Body of pancreas (tissue), 4 donors: Measurements from ENCODE around the gene TEX9. TPM values are rescaled to one million over a fixed set of nuclear protein-coding genes. Genes with fewer than 3 reads are reported as not detected.

Experiments
- ATAC-seq: fragments of 150-250 bp; one replicate; pipeline ENCODE4 v1.9.1; 2016
- DNase-seq, 4 donors: peaks; one replicate each; pipeline ENCODE4 v3.0.0-alpha.2; 2019
- H3K27ac ChIP-seq, 4 donors: fragments of 200-600 bp; sonication (generic); 1 replicate in 3 of 4; 2 replicates in 1 of 4; pipeline versions ENCODE4 v1.5.1 to v1.6.1; 2016 to 2019; ENCODE audit warnings: mild to moderate bottlenecking in 1 of 4, mixed read lengths in 1 of 4, moderate library complexity in 1 of 4
- H3K27me3 ChIP-seq, 2 donors: fragments of 200-600 bp; sonication (generic); one replicate each; pipeline ENCODE4 v1.6.0; 2016; ENCODE audit warnings: mild to moderate bottlenecking in 1 of 2
- H3K36me3 ChIP-seq, 2 donors: fragments of 200-600 bp; sonication (generic); replicated peaks in 1 of 2; 2 replicates each; pipeline ENCODE4 v1.5.1; 2016; ENCODE audit warnings: low read depth in 2 of 2; ENCODE audit not compliant: insufficient read depth in 1 of 2
- H3K4me1 ChIP-seq: fragments of 200-600 bp; sonication (generic); one replicate; pipeline ENCODE4 v1.6.0; 2016
- H3K4me3 ChIP-seq, 2 donors: fragments of 200-600 bp; sonication (generic); 1 replicate in 1 of 2; 2 replicates in 1 of 2; pipeline ENCODE4 v1.5.1; 2016 to 2019
- H3K9me3 ChIP-seq, 3 donors: fragments of 200-600 bp; sonication (generic); 1 replicate in 2 of 3; 2 replicates in 1 of 3; pipeline ENCODE4 v1.5.1; 2016
- CTCF ChIP-seq, 7 experiments: fragments of 450-650 bp in 4 of 7; fragments of 200-600 bp in 3 of 7; sonication (generic) in 3 of 7; IDR thresholded peaks; one replicate each; pipeline ENCODE4 v1.5.1; 2016 to 2019; ENCODE audit warnings: antibody characterized with exemption in 7 of 7
- POLR2A ChIP-seq, 3 donors: fragments of 450-650 bp; IDR thresholded peaks; one replicate each; pipeline ENCODE4 v1.6.1; 2016; ENCODE audit warnings: antibody characterized with exemption in 3 of 3, mild to moderate bottlenecking in 2 of 3
- WGBS, 2 donors: methylation state at CpG; one replicate each; pipeline ENCODE4 v1.1.5; 2017; 5-methylcytosine and 5-hydroxymethylcytosine counted together
- intact Hi-C: fragments of 100-400 bp; cut with DNase I; formaldehyde crosslinking; loops from one replicate; pipeline ENCODE4 v1.15.1; 2023
- total RNA-seq, 2 donors: library from RNA; depleted of rRNA; stranded (reverse); fragments of >200 nt; gene quantifications; one replicate each; pipeline ENCODE4 v1.1.0, GENCODE V29; 2016

The TEX9 gene
- total RNA-seq, 2 donors from 2014 or later = 7.5 to 7.9 TPM

- peak in 2 of 3 donors; percentile 32 to 51 for TF ChIP-seq POLR2A (IDR thresholded peaks at IDR 0.05)
- peak in 1 of 7 experiments; percentile 18 for TF ChIP-seq CTCF (IDR thresholded peaks at IDR 0.05)
- WGBS, 2 donors = 1% methylated on average over 18 to 38 of the region's 38 CpGs
- no peaks in the 10 kb centered on the region for H3K4me1 ChIP-seq
- ATAC-seq = peak; percentile 100
- H3K4me3 ChIP-seq = peak within 1 kb of the TSS in 1 of 2 donors; percentile 17
- DNase-seq = peak; percentile 90 to 96 (median 94)
- intact Hi-C loops = no loop called here
- H3K36me3 ChIP-seq = no peaks in the 10 kb centered on the region
- H3K27ac ChIP-seq = peak within 1 kb of the TSS in 3 of 4 donors; percentile 20 to 38 (median 25)
- no peaks in the 10 kb centered on the region for H3K9me3 ChIP-seq
- H3K27me3 ChIP-seq = no peaks in the 10 kb centered on the region
These were observed 99.8 kb downstream of the TEX9 start, which contains the start of gene MNS1 for GRCh38 chr15:56464893-56465520. Gene MNS1, minus strand, starts transcription at chr15:56465137. Its CDS starts 165 bp downstream, at chr15:56464972.

- Histone ChIP-seq H3K27ac (peak overlapping the region in 1 of 4 donors; percentile 42), H3K9me3 (no peaks in the 10 kb centered on the region), H3K4me1 (no peaks in the 10 kb centered on the region), H3K27me3 (no peaks in the 10 kb centered on the region), H3K36me3 (no peaks in the 10 kb centered on the region), H3K4me3 (no peak overlapping the region)
- DNase-seq (no peak), ATAC-seq (no peak)
- WGBS, 2 donors = 16 to 23% methylated on average over 3 of the region's 3 CpGs
- intact Hi-C loops = no loop called here
- TF ChIP-seq POLR2A (IDR thresholded peaks at IDR 0.05) = no peak
These were observed 102.4 kb downstream of the TEX9 start for GRCh38 chr15:56467616-56468015.

GRCh38 chr15:56468401-56468800, 103.2 kb downstream of the TEX9 start:
- ATAC-seq (no peak), DNase-seq (no peak)
- intact Hi-C loops = no loop called here
- Histone ChIP-seq H3K27me3 (no peaks in the 10 kb centered on the region), H3K4me1 (no peaks in the 10 kb centered on the region), H3K4me3 (no peak overlapping the region), H3K27ac (peak overlapping the region in 2 of 4 donors; percentile 6 to 12), H3K9me3 (no peaks in the 10 kb centered on the region), H3K36me3 (no peaks in the 10 kb centered on the region)
- WGBS, 2 donors = 33 to 34% methylated on average over 2 of the region's 2 CpGs
- no peak for TF ChIP-seq CTCF (IDR thresholded peaks at IDR 0.05)
- no peak for TF ChIP-seq POLR2A (IDR thresholded peaks at IDR 0.05)

GRCh38 chr15:56469483-56469882, 104.3 kb downstream of the TEX9 start:
- Histone ChIP-seq H3K27ac (peak overlapping the region in 2 of 4 donors; percentile 12 to 38), H3K4me1 (no peaks in the 10 kb centered on the region), H3K27me3 (no peaks in the 10 kb centered on the region), H3K36me3 (no peaks in the 10 kb centered on the region), H3K4me3 (no peak overlapping the region), H3K9me3 (no peaks in the 10 kb centered on the region)
- ATAC-seq (no peak), DNase-seq (no peak)
- TF ChIP-seq CTCF (IDR thresholded peaks at IDR 0.05) = no peak
- no peak for TF ChIP-seq POLR2A (IDR thresholded peaks at IDR 0.05)
- intact Hi-C loops = no loop called here

- H3K4me3 ChIP-seq = no peak overlapping the region
- intact Hi-C loops = no loop called here
- no peaks in the 10 kb centered on the region for H3K4me1 ChIP-seq
- H3K27ac ChIP-seq = no peak overlapping the region
- TF ChIP-seq CTCF (IDR thresholded peaks at IDR 0.05) (no peak), POLR2A (IDR thresholded peaks at IDR 0.05) (no peak)
- DNase-seq (no peak), ATAC-seq (no peak)
- no peaks in the 10 kb centered on the region for H3K36me3 ChIP-seq
- no peaks in the 10 kb centered on the region for H3K9me3 ChIP-seq
- 77 to 82% methylated on average over 5 of the region's 5 CpGs for WGBS, 2 donors
- no peaks in the 10 kb centered on the region for H3K27me3 ChIP-seq
These were observed 106.3 kb downstream of the TEX9 start for GRCh38 chr15:56471440-56472069.
